GM19025 (cell line): Measurements from ENCODE around the gene MRPL32.
"Not testable (repeated sequence)": the region's sequence is repeated elsewhere in the genome, so short reads cannot be mapped to it uniquely, and the experiment has no call there.

ENCODE experiments used
- ATAC-seq: cut with Tn5 transposase; IDR thresholded peaks from one replicate; pipeline ENCODE4 v1.9.1; 2021; ENCODE audit warnings: mild to moderate bottlenecking, low read depth, moderate library complexity; ENCODE audit not compliant: unreplicated experiment

MRPL32 gene

GRCh38 chr7:42931834-42932651 lies at the start of gene MRPL32, which contains the start of gene PSMA2:
Gene MRPL32, plus strand, starts transcription at chr7:42932376. Its CDS starts 11 bp downstream, at chr7:42932387.
Gene PSMA2, minus strand, starts transcription at chr7:42932174. Its CDS starts 16 bp downstream, at chr7:42932158.
- ATAC-seq: peak; percentile 99

GRCh38 chr7:42883950-42884349 lies 48.2 kb upstream of the MRPL32 start:
- ATAC-seq: no peak

DNA sequence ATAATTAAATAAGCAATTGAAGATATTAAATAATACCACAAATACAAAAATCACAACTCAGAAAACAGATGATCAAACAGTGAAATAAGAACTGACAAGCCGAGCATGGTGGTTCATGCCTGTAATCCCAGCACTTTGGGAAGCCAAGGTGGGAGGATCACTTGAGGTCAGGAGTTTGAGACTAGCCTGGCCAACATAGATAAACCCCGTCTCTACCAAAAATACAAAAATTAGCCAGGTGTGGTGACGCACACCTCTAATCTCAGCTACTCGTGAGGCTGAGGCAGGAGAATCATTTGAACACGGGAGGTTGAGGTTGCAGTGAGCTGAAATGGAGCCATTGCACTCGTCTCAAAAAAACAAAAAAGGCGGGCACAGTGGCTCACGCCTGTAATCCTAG lies 47.0 kb upstream of the MRPL32 start:
- not testable (repeated sequence) for ATAC-seq

GRCh38 chr7:42886129-42886528 lies 46.0 kb upstream of the MRPL32 start:
- ATAC-seq: no peak

- ATAC-seq: no peak
Observed at GRCh38 chr7:42886893-42887505, 45.2 kb upstream of the MRPL32 start.

- no peak for ATAC-seq
Observed at GRCh38 chr7:42893346-42894240, 38.6 kb upstream of the MRPL32 start.

DNA sequence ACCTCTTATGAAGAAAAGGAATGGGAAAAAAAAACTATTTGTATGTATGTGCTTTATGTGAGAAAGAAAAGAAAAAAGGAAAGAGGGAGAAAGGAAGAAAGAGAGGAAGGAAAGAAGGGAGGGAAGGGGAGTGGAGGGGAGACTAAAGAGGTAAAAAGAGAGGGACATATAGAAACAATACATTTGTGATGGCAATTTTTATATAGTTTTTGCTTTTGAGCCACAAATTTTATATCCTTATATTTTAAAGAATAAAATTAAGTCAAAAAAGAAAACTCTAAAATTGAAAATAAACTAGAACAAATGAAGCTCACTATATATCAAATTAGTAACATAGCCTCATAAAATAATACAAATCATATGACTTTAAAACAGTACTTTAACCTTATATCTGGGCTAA lies 31.3 kb upstream of the MRPL32 start:
- ATAC-seq: no peak

- ATAC-seq: no peak
Observed at GRCh38 chr7:42902331-42902730, 29.8 kb upstream of the MRPL32 start.

GRCh38 chr7:42906181-42906580 lies 26.0 kb upstream of the MRPL32 start:
- ATAC-seq: no peak

DNA sequence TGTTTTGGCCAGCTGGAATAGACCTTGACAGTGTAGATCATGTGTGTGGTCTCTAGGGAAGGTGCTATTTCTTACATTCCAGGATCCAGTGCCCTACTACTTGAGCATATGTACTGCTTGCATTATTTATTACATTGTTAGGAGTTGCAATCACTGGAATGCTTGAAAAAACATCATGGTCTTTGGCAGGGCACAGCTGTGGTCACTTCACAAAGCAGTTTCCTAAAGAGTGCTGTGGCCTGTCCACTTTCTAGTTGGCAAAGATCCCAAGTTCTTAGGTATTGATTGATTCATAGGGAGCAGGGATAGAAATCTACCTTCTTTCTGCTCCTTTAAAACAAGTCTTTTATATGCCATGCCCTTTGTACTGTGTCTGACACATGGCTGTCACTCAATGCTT lies 24.9 kb upstream of the MRPL32 start:
- no peak for ATAC-seq

DNA sequence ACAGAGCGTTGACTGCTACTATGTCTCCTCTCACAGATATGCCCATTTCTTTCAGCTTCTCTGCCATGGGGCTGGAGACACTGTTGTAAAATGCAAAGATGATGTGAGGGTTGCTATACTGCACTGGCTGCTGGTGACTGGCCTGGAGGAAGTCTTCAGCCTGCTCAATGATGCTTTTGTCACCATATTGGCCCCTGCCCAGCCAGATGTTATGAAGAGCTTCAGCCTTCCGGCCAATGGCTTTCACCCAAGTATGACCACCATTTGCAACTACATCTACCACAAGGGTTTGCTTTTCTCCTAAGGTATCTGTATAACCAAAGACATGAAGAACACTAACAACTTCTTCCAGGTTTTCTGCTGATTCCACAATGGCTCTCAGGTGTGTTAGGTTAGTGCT lies 21.9 kb upstream of the MRPL32 start:
- ATAC-seq: no peak

DNA sequence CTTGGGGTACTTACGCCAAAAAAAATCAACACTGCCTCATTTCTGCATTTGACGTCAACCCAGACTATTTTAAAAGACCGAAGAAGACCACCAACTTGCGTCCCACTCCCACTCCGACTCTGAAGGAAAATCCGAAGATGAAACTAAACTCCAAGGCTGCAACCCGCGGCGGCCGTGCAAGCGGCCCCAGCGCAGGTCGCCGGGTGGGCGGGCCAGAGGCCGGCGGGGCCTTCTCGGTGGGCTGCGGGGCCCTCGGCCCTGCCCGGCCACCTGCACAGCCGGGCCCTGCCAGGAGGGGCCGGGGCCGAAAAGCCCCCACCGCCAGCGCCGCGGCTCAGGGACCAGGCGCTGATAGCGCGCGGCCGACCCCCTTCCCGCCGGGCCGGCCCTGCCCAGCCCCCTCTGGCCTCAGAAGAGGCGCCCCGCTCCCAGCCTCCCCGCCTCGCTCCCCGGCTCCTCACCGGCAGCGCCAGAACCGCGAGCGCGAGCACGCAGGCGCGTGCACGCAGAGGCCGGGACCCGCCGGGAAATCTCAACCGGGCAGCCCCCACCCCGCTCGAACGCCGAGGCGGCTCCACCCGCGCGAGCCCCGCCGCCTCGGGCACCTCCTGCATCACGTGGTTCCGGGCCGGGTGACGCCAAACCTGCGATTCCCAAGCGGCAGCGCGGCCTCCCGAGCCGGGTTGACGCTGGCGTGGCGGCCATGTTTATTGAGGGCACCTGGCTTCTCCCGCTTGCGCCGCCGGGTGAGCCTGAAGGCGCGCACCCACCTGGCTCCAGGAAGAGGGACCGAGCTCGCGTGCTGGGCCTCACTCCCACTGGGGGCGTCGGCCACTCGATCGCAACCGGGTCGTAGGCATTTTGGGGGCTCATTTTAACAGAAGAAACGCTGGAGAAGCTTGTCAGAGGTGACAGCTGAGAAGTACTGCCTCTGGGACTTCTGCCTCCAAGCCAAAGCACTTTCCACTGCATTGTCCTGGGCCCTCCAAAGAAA lies 20.4 kb upstream of the MRPL32 start, which contains the start of gene C7orf25:
C7orf25 (minus strand) TSS at position 617 of the 994 bp plus-strand sequence. CDS start 1,170 bp downstream, outside the sequence.
- peak; percentile 93 for ATAC-seq

DNA sequence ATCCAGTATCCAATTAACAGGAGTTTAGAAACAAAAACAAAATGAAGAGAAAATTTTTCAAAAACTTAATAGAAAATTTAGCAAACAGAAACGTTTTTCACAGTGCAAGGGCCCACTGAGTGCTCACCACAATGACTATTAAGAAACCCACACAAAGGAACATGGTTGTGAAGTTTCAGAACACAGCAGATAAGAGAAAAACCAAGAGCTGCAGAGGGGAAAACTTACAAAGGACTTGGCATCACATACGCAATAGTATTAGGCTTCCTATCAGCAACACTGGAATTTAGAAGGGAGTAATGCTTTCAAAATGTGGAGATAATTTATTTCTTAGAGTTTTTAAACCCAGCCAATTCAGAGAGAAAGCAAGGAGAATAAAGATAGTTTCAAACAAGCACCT lies 18.6 kb upstream of the MRPL32 start:
- no peak for ATAC-seq

GRCh38 chr7:42914009-42914408 lies 18.2 kb upstream of the MRPL32 start:
- ATAC-seq: no peak

- ATAC-seq: no peak
Observed at GRCh38 chr7:42914421-42915045, 17.6 kb upstream of the MRPL32 start.

- ATAC-seq: no peak
Observed at GRCh38 chr7:42915356-42915755, 16.8 kb upstream of the MRPL32 start.

DNA sequence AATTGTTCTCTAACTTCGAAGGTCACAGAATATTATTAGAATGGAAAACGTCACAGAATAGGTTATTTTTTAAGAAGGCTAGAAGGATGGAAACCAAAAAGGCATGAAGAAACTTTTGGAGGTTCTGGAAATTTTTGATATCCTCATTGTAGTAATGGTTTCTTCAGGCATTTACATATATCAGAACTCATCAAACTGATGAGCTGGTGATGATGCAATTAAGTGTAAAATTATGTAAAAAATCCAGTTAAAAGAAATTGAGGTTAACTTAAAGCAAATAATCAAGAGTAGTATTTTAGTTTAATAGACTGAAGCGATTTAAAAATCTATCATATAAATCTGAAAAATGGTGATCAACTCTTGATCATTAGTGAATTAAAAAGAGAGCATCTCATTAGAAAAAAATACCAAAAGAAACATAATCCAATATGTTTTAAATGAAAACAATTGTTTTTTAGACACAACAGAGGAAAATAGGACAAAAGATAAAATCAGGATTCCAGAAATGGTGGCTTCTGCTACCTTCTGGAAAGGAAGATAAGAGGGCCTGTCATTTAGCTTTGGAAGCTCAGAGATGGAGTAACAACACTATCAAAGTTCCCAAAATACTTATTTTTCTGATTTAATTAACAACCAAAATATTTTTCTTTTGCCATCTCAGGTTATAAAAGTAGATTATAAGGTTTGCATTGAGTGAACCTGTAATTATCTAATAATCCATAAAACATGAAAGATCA lies 10.0 kb upstream of the MRPL32 start:
- ATAC-seq: no peak

GRCh38 chr7:42924223-42924838 lies 7.8 kb upstream of the MRPL32 start:
- no peak for ATAC-seq
